CD4-positive, alpha-beta memory T cell (primary cell): ENCODE results near the gene PYDC1. TPM values are rescaled to one million over a fixed set of nuclear protein-coding genes. Genes with fewer than 3 reads are reported as not detected.
"Not testable (repeated sequence)": the region's sequence is repeated elsewhere in the genome, so short reads cannot be mapped to it uniquely, and the experiment has no call there.

Experiments used
- CTCF ChIA-PET: fragments of 350-600 bp; sonication (Branson Sonifier 250); formaldehyde crosslinking; loops from one replicate; lab custom pipeline; 2021; ENCODE audit warnings: inconsistent platforms; ENCODE audit not compliant: partially characterized antibody; lab: Charles Lee
- POLR2A ChIA-PET: fragments of 350-600 bp; sonication (Branson Sonifier 250); formaldehyde crosslinking; loops from one replicate; lab custom pipeline; 2021; ENCODE audit not compliant: partially characterized antibody; lab: Charles Lee
- DNase-seq, 5 donors: peaks; one replicate each; pipeline versions ENCODE4 v3.0.0 to v3.0.0-alpha.2; 2020 to 2022; ENCODE audit warnings: mixed read lengths in 1 of 5
- H3K27ac ChIP-seq: one replicate; pipeline ENCODE4 v1.7.0; 2013; ENCODE audit warnings: low read depth, low read length
- H3K27me3 ChIP-seq: 2 replicates; pipeline ENCODE4 v1.7.0; 2013; ENCODE audit warnings: mild to moderate bottlenecking, low read length, moderate library complexity; ENCODE audit not compliant: insufficient read depth
- H3K36me3 ChIP-seq: 2 replicates; pipeline ENCODE4 v1.7.0; 2013; ENCODE audit warnings: mild to moderate bottlenecking, low read length, moderate library complexity; ENCODE audit not compliant: insufficient read depth
- H3K4me1 ChIP-seq: 2 replicates; pipeline ENCODE4 v1.7.0; 2013; ENCODE audit warnings: mild to moderate bottlenecking, low read length, moderate library complexity; ENCODE audit not compliant: insufficient read depth
- H3K4me3 ChIP-seq, 2 donors: one replicate each; pipeline ENCODE4 v1.7.0; 2013; ENCODE audit warnings: low read length in 2 of 2, mild to moderate bottlenecking in 1 of 2
- H3K9me3 ChIP-seq, 2 donors: one replicate each; pipeline ENCODE4 v1.7.0; 2013; ENCODE audit warnings: low read length in 2 of 2, control low read depth in 1 of 2; ENCODE audit not compliant: control insufficient read depth in 1 of 2
- H3K27ac Mint-ChIP-seq, 7 donors: one replicate each; pipeline ENCODE4 v1.8.0; 2020 to 2021; ENCODE audit warnings: mixed read lengths in 7 of 7, mild to moderate bottlenecking in 6 of 7, inconsistent platforms in 3 of 7, moderate library complexity in 3 of 7
- H3K27me3 Mint-ChIP-seq, 2 donors: one replicate each; pipeline ENCODE4 v1.8.0; 2020 to 2021; ENCODE audit warnings: mixed read lengths in 2 of 2
- H3K36me3 Mint-ChIP-seq, 2 donors: one replicate each; pipeline ENCODE4 v1.8.0; 2020 to 2021; ENCODE audit warnings: mixed read lengths in 2 of 2, inconsistent platforms in 1 of 2, mild to moderate bottlenecking in 1 of 2
- H3K4me1 Mint-ChIP-seq, 4 donors: one replicate each; pipeline ENCODE4 v1.8.0; 2020 to 2021; ENCODE audit warnings: mixed read lengths in 4 of 4, mild to moderate bottlenecking in 1 of 4
- H3K4me3 Mint-ChIP-seq, 8 donors: one replicate each; pipeline ENCODE4 v1.8.0; 2020 to 2021; ENCODE audit warnings: mixed read lengths in 8 of 8, mild to moderate bottlenecking in 7 of 8, moderate library complexity in 6 of 8, inconsistent platforms in 3 of 8
- H3K9me3 Mint-ChIP-seq, 8 donors: one replicate each; pipeline ENCODE4 v1.8.0; 2020 to 2021; ENCODE audit warnings: mixed read lengths in 8 of 8, mild to moderate bottlenecking in 5 of 8, inconsistent platforms in 3 of 8, moderate library complexity in 1 of 8
- intact Hi-C: fragments of 100-400 bp; cut with micrococcal nuclease; formaldehyde crosslinking; loops from one replicate; pipeline ENCODE4 v1.15.1; 2023
- polyA plus RNA-seq, 2 donors: library from polyadenylated mRNA; unstranded; fragments of 300-500 nt; fragmentation: Illumina TruSeq; gene quantifications; one replicate each; pipeline ENCODE4 v1.2.3, GENCODE V29; 2021
- total RNA-seq, 2 experiments: library from RNA; stranded (reverse); gene quantifications; one replicate each; pipeline ENCODE4 v1.2.3, GENCODE V29; 2021

Gene PYDC1
- total and polyA plus RNA-seq, 4 experiments from 2014 or later, result not detected

- Histone ChIP-seq H3K4me3 (no peak overlapping the region), H3K27me3 (no peaks in the 10 kb centered on the region), H3K27ac (no peak overlapping the region), H3K4me1 (peaks cover 8% of the 10 kb centered on the region), H3K36me3 (no peaks in the 10 kb centered on the region), H3K9me3 (no peaks in the 10 kb centered on the region)
- Mint-ChIP-seq H3K36me3 (no peaks in the 10 kb centered on the region), H3K27me3 (no peaks in the 10 kb centered on the region), H3K4me3 (no peak overlapping the region), H3K27ac (peak overlapping the region in 4 of 7 donors; percentile 0 to 64 (median 30)), H3K9me3 (no peaks in the 10 kb centered on the region), H3K4me1 (peaks cover 11 to 21% (median 13%) of the 10 kb centered on the region in 4 donors)
- intact Hi-C loops, result no loop called here
- POLR2A ChIA-PET, result no interaction called here
- CTCF ChIA-PET, result no interaction called here
- DNase-seq, result no peak
These were observed 36.7 kb upstream of the PYDC1 start for GRCh38 chr16:31253642-31254045.

GRCh38 chr16:31251435-31251834 is 34.5 kb upstream of the PYDC1 start:
- POLR2A ChIA-PET, result no interaction called here
- intact Hi-C loops, result no loop called here
- no peak overlapping the region for H3K4me3 Mint-ChIP-seq

GRCh38 chr16:31250782-31251384 is 33.9 kb upstream of the PYDC1 start:
- DNase-seq, result no peak
- ChIA-PET CTCF (no interaction called here), POLR2A (no interaction called here)
- Histone ChIP-seq H3K4me3 (no peak overlapping the region), H3K4me1 (peaks cover 8% of the 10 kb centered on the region), H3K36me3 (no peaks in the 10 kb centered on the region), H3K27me3 (no peaks in the 10 kb centered on the region), H3K27ac (no peak overlapping the region), H3K9me3 (no peaks in the 10 kb centered on the region)
- H3K4me1 Mint-ChIP-seq, result peaks cover 9 to 21% (median 13%) of the 10 kb centered on the region in 4 donors
- intact Hi-C loops, result no loop called here
- H3K4me3 Mint-ChIP-seq, result no peak overlapping the region
- no peak overlapping the region for H3K27ac Mint-ChIP-seq
- H3K27me3 Mint-ChIP-seq, result no peaks in the 10 kb centered on the region
- H3K36me3 Mint-ChIP-seq, result no peaks in the 10 kb centered on the region
- no peaks in the 10 kb centered on the region for H3K9me3 Mint-ChIP-seq

More at GRCh38 chr16:31251435-31251834, 34.5 kb upstream of the PYDC1 start:
- Histone ChIP-seq H3K4me1 (peaks cover 8% of the 10 kb centered on the region), H3K27ac (no peak overlapping the region), H3K4me3 (no peak overlapping the region), H3K27me3 (no peaks in the 10 kb centered on the region), H3K9me3 (no peaks in the 10 kb centered on the region), H3K36me3 (no peaks in the 10 kb centered on the region)
- Mint-ChIP-seq H3K9me3 (no peaks in the 10 kb centered on the region), H3K27ac (no peak overlapping the region), H3K36me3 (no peaks in the 10 kb centered on the region), H3K4me1 (peaks cover 9 to 21% (median 13%) of the 10 kb centered on the region in 4 donors), H3K27me3 (no peaks in the 10 kb centered on the region)
- CTCF ChIA-PET, result no interaction called here
- no peak for DNase-seq

GRCh38 chr16:31248344-31248743 is 31.4 kb upstream of the PYDC1 start:
- no peak for DNase-seq
- no peak overlapping the region for H3K4me3 Mint-ChIP-seq
- no peak overlapping the region for H3K27ac ChIP-seq
- H3K9me3 ChIP-seq, result no peaks in the 10 kb centered on the region
- H3K27me3 ChIP-seq, result no peaks in the 10 kb centered on the region
- peaks cover 8% of the 10 kb centered on the region for H3K4me1 ChIP-seq
- peaks cover 4 to 13% (median 7%) of the 10 kb centered on the region in 4 donors for H3K4me1 Mint-ChIP-seq
- no peaks in the 10 kb centered on the region for H3K9me3 Mint-ChIP-seq
- H3K4me3 ChIP-seq, result no peak overlapping the region
- intact Hi-C loops, result no loop called here
- CTCF ChIA-PET, result no interaction called here
- POLR2A ChIA-PET, result no interaction called here
- no peaks in the 10 kb centered on the region for H3K36me3 Mint-ChIP-seq
- no peaks in the 10 kb centered on the region for H3K36me3 ChIP-seq
- no peak overlapping the region for H3K27ac Mint-ChIP-seq
- H3K27me3 Mint-ChIP-seq, result no peaks in the 10 kb centered on the region

GRCh38 chr16:31246296-31246695 is 29.4 kb upstream of the PYDC1 start:
- H3K9me3 Mint-ChIP-seq, result peaks cover 0 to 2% (median 0%) of the 10 kb centered on the region in 8 donors
- intact Hi-C loops, result no loop called here
- peaks cover 0 to 6% (median 3%) of the 10 kb centered on the region in 4 donors for H3K4me1 Mint-ChIP-seq
- H3K4me3 ChIP-seq, result no peak overlapping the region
- H3K4me3 Mint-ChIP-seq, result no peak overlapping the region
- ChIA-PET POLR2A (no interaction called here), CTCF (no interaction called here)
- peaks cover 7% of the 10 kb centered on the region for H3K4me1 ChIP-seq
- H3K27ac ChIP-seq, result no peak overlapping the region
- H3K27me3 ChIP-seq, result no peaks in the 10 kb centered on the region
- no peak for DNase-seq
- H3K9me3 ChIP-seq, result no peaks in the 10 kb centered on the region
- no peaks in the 10 kb centered on the region for H3K36me3 ChIP-seq
- no peaks in the 10 kb centered on the region for H3K36me3 Mint-ChIP-seq
- H3K27ac Mint-ChIP-seq, result no peak overlapping the region
- no peaks in the 10 kb centered on the region for H3K27me3 Mint-ChIP-seq

GRCh38 chr16:31245598-31245997 is 28.7 kb upstream of the PYDC1 start:
- H3K4me1 ChIP-seq, H3K27ac Mint-ChIP-seq, POLR2A ChIA-PET, H3K9me3 ChIP-seq, H3K27me3 ChIP-seq, H3K4me3 Mint-ChIP-seq, DNase-seq, H3K27me3 Mint-ChIP-seq, H3K27ac ChIP-seq, H3K36me3 Mint-ChIP-seq, CTCF ChIA-PET, intact Hi-C loops, H3K4me3 ChIP-seq, H3K4me1 Mint-ChIP-seq, H3K9me3 Mint-ChIP-seq, H3K36me3 ChIP-seq: not testable (repeated sequence)

GRCh38 chr16:31243734-31244670 is 27.1 kb upstream of the PYDC1 start:
- ChIA-PET CTCF (no interaction called here), POLR2A (interaction anchor here (1.2 kb wide), 1 partner anchor 16 kb away, joined by 3 read pairs; the partner anchor contains the start of gene ITGAM)
- Histone ChIP-seq H3K36me3 (no peaks in the 10 kb centered on the region), H3K9me3 (no peaks in the 10 kb centered on the region), H3K4me1 (no peaks in the 10 kb centered on the region), H3K27me3 (no peaks in the 10 kb centered on the region), H3K4me3 (no peak overlapping the region), H3K27ac (no peak overlapping the region)
- H3K27ac Mint-ChIP-seq, result peak overlapping the region in 2 of 7 donors; percentile 2 to 60
- H3K36me3 Mint-ChIP-seq, result no peaks in the 10 kb centered on the region
- H3K4me1 Mint-ChIP-seq, result no peaks in the 10 kb centered on the region
- intact Hi-C loops, result no loop called here
- no peaks in the 10 kb centered on the region for H3K27me3 Mint-ChIP-seq
- DNase-seq, result no peak
- H3K4me3 Mint-ChIP-seq, result no peak overlapping the region
- peaks cover 0 to 2% (median 0%) of the 10 kb centered on the region in 8 donors for H3K9me3 Mint-ChIP-seq
